Liver (tissue), 9 donors: Measurements from ENCODE around the gene CFAP77. TPM values are rescaled to one million over a fixed set of nuclear protein-coding genes. Genes with fewer than 3 reads are reported as not detected.

Source experiments
- DNase-seq: peaks from one replicate; pipeline ENCODE4 v3.0.0-alpha.2; 2017; ENCODE audit warnings: low spot score
- H3K27ac ChIP-seq, 2 donors: one replicate each; pipeline ENCODE4 v1.7.0; 2013; ENCODE audit warnings: inconsistent platforms in 2 of 2, low read length in 2 of 2, control low read depth in 1 of 2, low read depth in 1 of 2, mild to moderate bottlenecking in 1 of 2
- H3K27me3 ChIP-seq, 4 donors: one replicate each; pipeline versions ENCODE4 v1.6.1 to v1.7.0; 2013; ENCODE audit warnings: low read length in 3 of 4, inconsistent platforms in 1 of 4, mild to moderate bottlenecking in 1 of 4, moderate library complexity in 1 of 4; ENCODE audit not compliant: control insufficient read depth in 4 of 4, insufficient read depth in 4 of 4
- H3K36me3 ChIP-seq, 4 donors: one replicate each; pipeline versions ENCODE4 v1.6.1 to v1.7.0; 2013; ENCODE audit warnings: low read length in 3 of 4, mild to moderate bottlenecking in 3 of 4, low read depth in 1 of 4, moderate library complexity in 1 of 4; ENCODE audit not compliant: control insufficient read depth in 4 of 4, insufficient read depth in 3 of 4
- H3K4me1 ChIP-seq, 4 donors: one replicate each; pipeline versions ENCODE4 v1.6.1 to v1.7.0; 2013; ENCODE audit warnings: low read length in 3 of 4, mild to moderate bottlenecking in 3 of 4, moderate library complexity in 1 of 4; ENCODE audit not compliant: control insufficient read depth in 4 of 4, insufficient read depth in 4 of 4
- H3K4me3 ChIP-seq, 3 donors: one replicate each; pipeline versions ENCODE4 v1.6.1 to v1.7.0; 2013; ENCODE audit warnings: low read length in 3 of 3, control low read depth in 1 of 3, low read depth in 1 of 3, mild to moderate bottlenecking in 1 of 3
- H3K9ac ChIP-seq, 2 donors: one replicate each; pipeline ENCODE4 v1.7.0; 2013; ENCODE audit warnings: low read length in 2 of 2, mild to moderate bottlenecking in 2 of 2, moderate library complexity in 2 of 2, control low read depth in 1 of 2, low read depth in 1 of 2
- H3K9me3 ChIP-seq, 4 donors: one replicate each; pipeline versions ENCODE4 v1.6.1 to v1.7.0; 2013; ENCODE audit warnings: low read length in 3 of 4; ENCODE audit not compliant: control insufficient read depth in 4 of 4
- EGR1 ChIP-seq, 2 donors: IDR thresholded peaks; 2 replicates each; pipeline ENCODE4 v1.6.1; 2016 to 2018; ENCODE audit warnings: antibody characterized with exemption in 2 of 2, low read depth in 2 of 2
- FOXA1 ChIP-seq: IDR thresholded peaks from 2 replicates; pipeline ENCODE4 v1.6.1; 2016; ENCODE audit warnings: antibody characterized with exemption
- FOXA2 ChIP-seq: IDR thresholded peaks from 2 replicates; pipeline ENCODE4 v1.6.1; 2016; ENCODE audit warnings: antibody characterized with exemption
- GABPA ChIP-seq, 2 donors: IDR thresholded peaks in 1 of 2; conservative IDR thresholded peaks in 1 of 2; 2 replicates each; pipeline ENCODE4 v1.6.1; 2016; ENCODE audit warnings: antibody characterized with exemption in 2 of 2, mild to moderate bottlenecking in 1 of 2, moderate library complexity in 1 of 2
- HNF4A ChIP-seq, 2 donors: conservative IDR thresholded peaks; 2 replicates each; pipeline ENCODE4 v1.6.1; 2016; ENCODE audit warnings: antibody characterized with exemption in 2 of 2, mild to moderate bottlenecking in 2 of 2
- HNF4G ChIP-seq: IDR thresholded peaks from 2 replicates; pipeline ENCODE4 v1.6.1; 2016; ENCODE audit warnings: antibody characterized with exemption
- NR2F2 ChIP-seq: IDR thresholded peaks from 2 replicates; pipeline ENCODE4 v1.6.1; 2016; ENCODE audit warnings: antibody characterized with exemption
- RAD21 ChIP-seq, 2 donors: IDR thresholded peaks; 2 replicates each; pipeline ENCODE4 v1.6.1; 2016; ENCODE audit warnings: antibody characterized with exemption in 2 of 2, mild to moderate bottlenecking in 2 of 2
- RXRA ChIP-seq, 2 donors: IDR thresholded peaks; 2 replicates each; pipeline ENCODE4 v1.6.1; 2017 to 2018; ENCODE audit warnings: antibody characterized with exemption in 2 of 2, mild to moderate bottlenecking in 1 of 2
- SP1 ChIP-seq: IDR thresholded peaks from 2 replicates; pipeline ENCODE4 v1.6.1; 2018; ENCODE audit warnings: antibody characterized with exemption, mild to moderate bottlenecking
- TAF1 ChIP-seq: conservative IDR thresholded peaks from 2 replicates; pipeline ENCODE4 v1.6.1; 2016; ENCODE audit warnings: antibody characterized with exemption, mild to moderate bottlenecking
- YY1 ChIP-seq: IDR thresholded peaks from 2 replicates; pipeline ENCODE4 v1.6.1; 2016; ENCODE audit warnings: antibody characterized with exemption, mild to moderate bottlenecking
- WGBS: extraction: QIAGEN DNeasy Blood & Tissue Kit; methylation state at CpG from one replicate; pipeline ENCODE4 v1.1.7; 2013; 5-methylcytosine and 5-hydroxymethylcytosine counted together
- polyA plus RNA-seq, 2 donors: library from polyadenylated mRNA; stranded (reverse) in 1 of 2; unstranded in 1 of 2; fragments of 200-250 nt in 1 of 2; fragments of >200 nt in 1 of 2; fragmentation: Nextera tagmentation in 1 of 2; extraction: Ambion mirVana in 1 of 2; gene quantifications; one replicate each; pipeline versions ENCODE4 v1.2.1 to v1.2.3, GENCODE V29; 2013 to 2015
- total RNA-seq, 2 donors: library from RNA; depleted of rRNA; stranded (reverse); fragments of >200 nt; gene quantifications; one replicate each; pipeline ENCODE4 v1.2.3, GENCODE V29; 2014
- TF ChIP-seq, protein P1 (sequence below): IDR thresholded peaks from 2 replicates; pipeline ENCODE4 v1.6.1; 2016; ENCODE audit warnings: antibody characterized with exemption
- TF ChIP-seq, protein P2 (sequence below): IDR thresholded peaks from 2 replicates; pipeline ENCODE4 v1.6.1; 2016; ENCODE audit warnings: antibody characterized with exemption
- TF ChIP-seq, protein P3 (sequence below): fragments of 150-350 bp; IDR thresholded peaks from 2 replicates; pipeline ENCODE4 v1.5.1; 2017; ENCODE audit warnings: improper control_type of control experiment, low read depth, low read length; ENCODE audit not compliant: missing input control
- TF ChIP-seq, protein P4 (sequence below): IDR thresholded peaks from 2 replicates; pipeline ENCODE4 v1.6.1; 2016; ENCODE audit warnings: antibody characterized with exemption, mild to moderate bottlenecking
- donor health status: healthy.
- donor health status: healthy.
- donor health status: healthy.
- donor health status: healthy.
- donor health status: healthy.

Gene CFAP77
- total and polyA plus RNA-seq, 4 donors: not detected

DNA sequence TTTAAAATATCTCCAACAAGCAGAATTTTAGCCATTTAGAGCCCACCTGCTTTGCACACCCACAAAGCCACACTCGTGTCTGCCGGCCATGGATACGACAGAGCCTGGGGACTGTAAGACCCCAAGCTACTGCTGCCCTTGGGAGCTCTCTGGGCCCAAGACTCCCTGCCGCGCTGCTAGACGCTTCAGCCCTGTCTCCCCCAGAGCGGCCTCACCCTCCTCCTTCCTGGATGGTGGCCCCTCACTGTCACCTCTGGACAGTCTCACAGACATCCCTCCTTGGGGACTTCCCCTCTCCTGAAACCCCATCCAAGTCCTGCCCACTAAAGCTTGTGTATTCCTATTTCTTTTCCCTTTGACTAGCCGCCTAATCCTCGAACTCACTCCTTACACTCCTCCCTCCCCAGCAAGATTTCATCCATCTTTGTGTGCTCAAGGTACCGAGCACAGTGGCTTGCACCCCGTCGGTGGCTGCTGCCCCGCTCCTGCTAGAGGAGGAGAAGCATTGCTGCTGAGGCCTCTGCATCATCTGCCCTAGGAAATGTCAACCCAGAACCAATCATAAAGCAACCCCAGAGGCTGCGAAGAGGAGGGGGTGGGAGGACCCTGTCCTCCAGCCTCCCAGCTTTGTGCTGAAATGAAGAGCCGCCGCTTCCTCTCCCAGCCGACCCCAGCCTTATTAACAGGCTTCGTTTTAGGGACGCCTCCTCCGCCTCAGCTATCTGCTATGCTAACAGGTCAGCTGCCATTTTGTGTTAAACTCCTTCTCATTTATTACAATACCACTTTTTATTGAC, 71.2 kb downstream of the CFAP77 start:
- Histone ChIP-seq H3K9ac (no peak overlapping the region), H3K36me3 (no peaks in the 10 kb centered on the region), H3K27ac (no peak overlapping the region), H3K9me3 (no peaks in the 10 kb centered on the region), H3K27me3 (peaks cover 0 to 6% (median 0%) of the 10 kb centered on the region in 4 donors), H3K4me3 (no peak overlapping the region), H3K4me1 (no peaks in the 10 kb centered on the region)
- DNase-seq: no peak
- TF ChIP-seq EGR1 (IDR thresholded peaks at IDR 0.05; ENCODE audit: low read depth in 2 of 2): no peak
- no peak for TF ChIP-seq TAF1
- no peak for TF ChIP-seq RXRA (IDR thresholded peaks at IDR 0.05)
- TF ChIP-seq HNF4G: no peak
- TF ChIP-seq RAD21 (IDR thresholded peaks at IDR 0.05): no peak
- no peak for TF ChIP-seq FOXA1
- no peak for TF ChIP-seq SP1
- no peak for TF ChIP-seq NR2F2
- TF ChIP-seq, protein P1, sequence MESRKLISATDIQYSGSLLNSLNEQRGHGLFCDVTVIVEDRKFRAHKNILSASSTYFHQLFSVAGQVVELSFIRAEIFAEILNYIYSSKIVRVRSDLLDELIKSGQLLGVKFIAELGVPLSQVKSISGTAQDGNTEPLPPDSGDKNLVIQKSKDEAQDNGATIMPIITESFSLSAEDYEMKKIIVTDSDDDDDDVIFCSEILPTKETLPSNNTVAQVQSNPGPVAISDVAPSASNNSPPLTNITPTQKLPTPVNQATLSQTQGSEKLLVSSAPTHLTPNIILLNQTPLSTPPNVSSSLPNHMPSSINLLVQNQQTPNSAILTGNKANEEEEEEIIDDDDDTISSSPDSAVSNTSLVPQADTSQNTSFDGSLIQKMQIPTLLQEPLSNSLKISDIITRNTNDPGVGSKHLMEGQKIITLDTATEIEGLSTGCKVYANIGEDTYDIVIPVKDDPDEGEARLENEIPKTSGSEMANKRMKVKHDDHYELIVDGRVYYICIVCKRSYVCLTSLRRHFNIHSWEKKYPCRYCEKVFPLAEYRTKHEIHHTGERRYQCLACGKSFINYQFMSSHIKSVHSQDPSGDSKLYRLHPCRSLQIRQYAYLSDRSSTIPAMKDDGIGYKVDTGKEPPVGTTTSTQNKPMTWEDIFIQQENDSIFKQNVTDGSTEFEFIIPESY: no peak
- no peak for TF ChIP-seq FOXA2
- TF ChIP-seq HNF4A (conservative IDR thresholded peaks at IDR 0.05): no peak
- TF ChIP-seq, protein P2, sequence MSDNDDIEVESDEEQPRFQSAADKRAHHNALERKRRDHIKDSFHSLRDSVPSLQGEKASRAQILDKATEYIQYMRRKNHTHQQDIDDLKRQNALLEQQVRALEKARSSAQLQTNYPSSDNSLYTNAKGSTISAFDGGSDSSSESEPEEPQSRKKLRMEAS: no peak
- TF ChIP-seq GABPA (IDR thresholded peaks at IDR 0.05 in 1 of 2, conservative IDR thresholded peaks at IDR 0.05 in 1 of 2): no peak
- TF ChIP-seq YY1: no peak
- 68% methylated on average over 20 of the region's 20 CpGs for WGBS

DNA sequence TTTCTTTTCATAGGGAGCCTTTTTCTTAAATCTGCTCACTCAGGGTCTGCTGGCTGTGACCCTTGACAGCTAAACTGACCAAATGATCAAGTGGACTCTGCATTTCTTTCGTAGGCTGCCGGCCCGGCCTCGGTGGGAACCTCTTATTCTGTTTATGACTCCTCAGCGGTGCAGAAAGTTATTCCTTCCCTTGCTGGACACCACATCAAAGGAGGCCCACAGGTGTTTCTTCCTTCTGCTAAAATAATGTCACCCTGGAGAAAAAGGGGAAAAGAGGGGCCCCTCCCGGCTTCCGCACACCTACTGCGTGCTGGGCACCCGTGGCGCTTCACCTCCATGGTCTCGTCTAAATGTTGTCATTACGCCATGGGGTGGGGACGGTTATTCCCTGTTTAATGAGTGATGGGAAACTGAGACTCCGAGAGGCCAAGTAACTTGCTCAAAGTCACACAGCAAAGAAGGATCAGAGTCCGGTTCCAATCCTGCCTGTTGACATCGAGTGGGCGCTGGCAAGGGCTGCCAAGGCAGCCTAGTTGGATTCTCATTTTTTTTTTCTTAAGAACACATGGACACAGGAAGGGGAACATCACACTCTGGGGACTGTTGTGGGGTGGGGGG, 72.3 kb downstream of the CFAP77 start:
- peaks cover 0 to 6% (median 0%) of the 10 kb centered on the region in 4 donors for H3K27me3 ChIP-seq
- TF ChIP-seq, protein P2: no peak
- TF ChIP-seq FOXA2: no peak
- no peaks in the 10 kb centered on the region for H3K4me1 ChIP-seq
- H3K36me3 ChIP-seq: no peaks in the 10 kb centered on the region
- WGBS: 77% methylated on average over 17 of the region's 17 CpGs
- H3K27ac ChIP-seq: no peak overlapping the region
- no peaks in the 10 kb centered on the region for H3K9me3 ChIP-seq
- H3K9ac ChIP-seq: no peak overlapping the region
- no peak overlapping the region for H3K4me3 ChIP-seq
- no peak for DNase-seq

DNA sequence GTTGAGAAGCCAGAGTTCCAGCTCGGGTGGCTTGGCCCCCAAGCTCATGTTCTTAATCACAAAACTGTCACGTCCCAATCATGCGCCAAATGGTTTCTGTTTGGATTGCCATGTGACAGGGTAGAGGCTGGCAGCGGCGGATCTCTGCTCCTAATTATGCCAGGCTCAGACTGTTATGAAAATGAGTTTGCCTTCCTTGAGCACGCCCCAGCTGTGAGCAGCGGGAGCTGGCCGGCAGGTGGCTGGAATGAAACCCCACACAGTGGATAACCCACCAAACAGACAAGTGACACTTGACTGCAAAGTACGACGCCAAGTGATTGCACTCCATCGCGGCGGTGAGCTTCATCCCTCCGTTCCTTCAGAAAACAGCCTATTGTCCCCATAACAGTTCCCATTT, 75.4 kb downstream of the CFAP77 start:
- 77% methylated on average over 14 of the region's 14 CpGs for WGBS
- peaks cover 0 to 2% (median under 1%) of the 10 kb centered on the region in 4 donors for H3K27me3 ChIP-seq
- TF ChIP-seq, protein P3, sequence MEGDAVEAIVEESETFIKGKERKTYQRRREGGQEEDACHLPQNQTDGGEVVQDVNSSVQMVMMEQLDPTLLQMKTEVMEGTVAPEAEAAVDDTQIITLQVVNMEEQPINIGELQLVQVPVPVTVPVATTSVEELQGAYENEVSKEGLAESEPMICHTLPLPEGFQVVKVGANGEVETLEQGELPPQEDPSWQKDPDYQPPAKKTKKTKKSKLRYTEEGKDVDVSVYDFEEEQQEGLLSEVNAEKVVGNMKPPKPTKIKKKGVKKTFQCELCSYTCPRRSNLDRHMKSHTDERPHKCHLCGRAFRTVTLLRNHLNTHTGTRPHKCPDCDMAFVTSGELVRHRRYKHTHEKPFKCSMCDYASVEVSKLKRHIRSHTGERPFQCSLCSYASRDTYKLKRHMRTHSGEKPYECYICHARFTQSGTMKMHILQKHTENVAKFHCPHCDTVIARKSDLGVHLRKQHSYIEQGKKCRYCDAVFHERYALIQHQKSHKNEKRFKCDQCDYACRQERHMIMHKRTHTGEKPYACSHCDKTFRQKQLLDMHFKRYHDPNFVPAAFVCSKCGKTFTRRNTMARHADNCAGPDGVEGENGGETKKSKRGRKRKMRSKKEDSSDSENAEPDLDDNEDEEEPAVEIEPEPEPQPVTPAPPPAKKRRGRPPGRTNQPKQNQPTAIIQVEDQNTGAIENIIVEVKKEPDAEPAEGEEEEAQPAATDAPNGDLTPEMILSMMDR: no peak
- TF ChIP-seq NR2F2 (no peak), HNF4A (conservative IDR thresholded peaks at IDR 0.05) (no peak), TAF1 (no peak), SP1 (no peak), FOXA2 (no peak), GABPA (IDR thresholded peaks at IDR 0.05 in 1 of 2, conservative IDR thresholded peaks at IDR 0.05 in 1 of 2) (no peak)
- TF ChIP-seq, protein P4, sequence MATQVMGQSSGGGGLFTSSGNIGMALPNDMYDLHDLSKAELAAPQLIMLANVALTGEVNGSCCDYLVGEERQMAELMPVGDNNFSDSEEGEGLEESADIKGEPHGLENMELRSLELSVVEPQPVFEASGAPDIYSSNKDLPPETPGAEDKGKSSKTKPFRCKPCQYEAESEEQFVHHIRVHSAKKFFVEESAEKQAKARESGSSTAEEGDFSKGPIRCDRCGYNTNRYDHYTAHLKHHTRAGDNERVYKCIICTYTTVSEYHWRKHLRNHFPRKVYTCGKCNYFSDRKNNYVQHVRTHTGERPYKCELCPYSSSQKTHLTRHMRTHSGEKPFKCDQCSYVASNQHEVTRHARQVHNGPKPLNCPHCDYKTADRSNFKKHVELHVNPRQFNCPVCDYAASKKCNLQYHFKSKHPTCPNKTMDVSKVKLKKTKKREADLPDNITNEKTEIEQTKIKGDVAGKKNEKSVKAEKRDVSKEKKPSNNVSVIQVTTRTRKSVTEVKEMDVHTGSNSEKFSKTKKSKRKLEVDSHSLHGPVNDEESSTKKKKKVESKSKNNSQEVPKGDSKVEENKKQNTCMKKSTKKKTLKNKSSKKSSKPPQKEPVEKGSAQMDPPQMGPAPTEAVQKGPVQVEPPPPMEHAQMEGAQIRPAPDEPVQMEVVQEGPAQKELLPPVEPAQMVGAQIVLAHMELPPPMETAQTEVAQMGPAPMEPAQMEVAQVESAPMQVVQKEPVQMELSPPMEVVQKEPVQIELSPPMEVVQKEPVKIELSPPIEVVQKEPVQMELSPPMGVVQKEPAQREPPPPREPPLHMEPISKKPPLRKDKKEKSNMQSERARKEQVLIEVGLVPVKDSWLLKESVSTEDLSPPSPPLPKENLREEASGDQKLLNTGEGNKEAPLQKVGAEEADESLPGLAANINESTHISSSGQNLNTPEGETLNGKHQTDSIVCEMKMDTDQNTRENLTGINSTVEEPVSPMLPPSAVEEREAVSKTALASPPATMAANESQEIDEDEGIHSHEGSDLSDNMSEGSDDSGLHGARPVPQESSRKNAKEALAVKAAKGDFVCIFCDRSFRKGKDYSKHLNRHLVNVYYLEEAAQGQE: no peak

More for the DNA sequence above, 75.4 kb downstream of the CFAP77 start:
- Histone ChIP-seq H3K27ac (no peak overlapping the region), H3K4me3 (no peak overlapping the region), H3K36me3 (no peaks in the 10 kb centered on the region), H3K9ac (no peak overlapping the region), H3K4me1 (no peaks in the 10 kb centered on the region), H3K9me3 (no peaks in the 10 kb centered on the region)
- DNase-seq: no peak
